Dedifferentiated amniotic fluid mesenchymal stem cell (primary cell): Measurements from ENCODE around the gene CYP2W1.
A peak's percentile ranks its signal among the peaks of the same experiment; 100 is the strongest.

ENCODE experiments used
- DNase-seq: peaks from one replicate; pipeline ENCODE4 v3.0.0-alpha.2; 2016; ENCODE audit errors: extremely low spot score

Gene CYP2W1

DNA sequence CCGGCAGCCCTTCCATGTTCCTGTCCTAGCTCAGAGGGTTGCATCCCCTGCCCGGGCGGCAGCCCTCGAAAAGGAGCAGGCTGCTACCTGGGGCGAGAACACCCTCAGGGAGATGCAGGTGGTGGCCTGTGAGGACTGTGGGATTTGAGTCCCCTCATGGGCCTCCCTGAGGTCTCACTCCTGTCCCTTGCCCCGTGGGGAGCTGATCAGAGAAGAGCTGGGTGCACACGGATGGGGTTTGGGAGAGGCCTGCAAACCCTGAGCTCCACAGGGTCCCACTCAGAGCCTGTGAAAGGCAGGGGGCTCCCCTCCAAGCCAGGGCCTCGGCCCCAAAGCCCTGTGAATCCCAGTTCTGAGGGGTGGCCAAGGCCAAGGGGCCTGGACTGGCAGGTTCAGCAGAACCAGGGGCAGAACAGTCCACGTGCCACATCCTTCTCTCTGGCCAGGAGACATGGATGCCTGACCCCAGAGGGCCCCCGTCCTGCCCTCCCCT is 424 bp upstream of the CYP2W1 start:
- no peak for DNase-seq

DNA sequence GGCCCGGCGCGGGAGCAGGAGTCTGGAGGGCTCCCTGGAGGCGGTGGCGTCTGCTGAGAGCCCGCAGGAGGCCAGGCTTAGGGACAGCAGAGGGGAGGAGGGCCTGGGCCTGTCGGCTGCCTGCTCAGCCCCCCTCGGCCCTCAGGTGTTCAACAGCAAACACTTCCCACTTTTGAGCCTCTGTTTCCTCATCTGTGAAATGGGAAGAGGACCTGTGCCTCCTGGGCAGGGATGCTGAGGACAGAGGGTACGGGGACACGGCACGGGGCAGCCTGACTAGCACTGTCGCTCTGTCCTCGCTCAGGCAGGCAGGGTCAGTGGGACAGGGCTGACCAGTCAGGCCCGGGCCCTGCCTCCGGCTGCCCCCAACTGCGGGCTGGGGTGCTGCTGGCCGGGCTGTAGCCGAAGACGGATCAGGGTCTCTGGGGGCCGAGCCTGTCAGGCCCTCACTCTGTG is 663 bp downstream of the CYP2W1 start:
- no peak for DNase-seq

DNA sequence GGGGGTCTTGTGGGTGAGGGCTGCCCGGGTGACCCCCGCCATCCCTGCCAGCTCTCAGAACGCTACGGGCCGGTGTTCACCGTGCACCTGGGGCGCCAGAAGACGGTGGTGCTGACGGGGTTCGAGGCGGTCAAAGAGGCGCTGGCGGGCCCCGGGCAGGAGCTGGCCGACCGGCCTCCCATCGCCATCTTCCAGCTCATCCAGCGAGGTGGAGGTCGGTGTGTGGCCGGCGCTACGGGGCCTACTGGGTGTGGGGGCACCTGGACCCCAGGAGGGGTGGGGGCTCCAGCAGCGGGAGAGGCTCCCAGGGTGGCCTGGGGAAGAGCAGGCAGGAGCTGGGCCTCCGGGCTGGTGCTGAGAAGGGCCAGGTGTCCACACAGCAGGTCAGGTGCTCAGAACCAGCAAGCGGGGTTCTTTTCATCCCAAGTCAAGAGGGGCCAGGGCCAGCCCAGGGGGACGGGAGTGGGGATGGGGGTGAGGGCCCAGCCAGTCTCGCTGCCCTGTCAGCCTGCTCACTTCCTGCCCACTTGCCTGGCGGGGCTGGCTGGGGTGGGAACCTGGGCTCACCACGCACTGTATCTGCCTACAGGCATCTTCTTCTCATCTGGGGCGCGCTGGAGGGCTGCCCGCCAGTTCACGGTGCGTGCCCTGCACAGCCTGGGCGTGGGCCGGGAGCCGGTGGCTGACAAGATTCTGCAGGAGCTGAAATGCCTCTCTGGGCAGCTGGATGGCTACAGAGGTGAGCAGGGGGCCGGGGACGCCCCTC is 1.6 kb downstream of the CYP2W1 start:
- DNase-seq = no peak

DNA sequence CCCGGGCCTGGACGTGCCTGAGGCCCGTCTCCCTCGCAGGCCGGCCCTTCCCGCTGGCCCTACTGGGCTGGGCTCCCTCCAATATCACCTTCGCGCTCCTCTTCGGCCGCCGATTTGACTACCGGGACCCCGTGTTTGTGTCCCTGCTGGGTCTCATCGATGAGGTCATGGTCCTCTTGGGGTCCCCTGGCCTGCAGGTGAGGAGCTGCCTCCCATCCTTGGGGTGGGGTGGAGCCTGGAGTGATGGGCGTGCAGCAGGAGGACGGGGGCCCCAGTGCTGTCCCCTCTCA is 2.1 kb downstream of the CYP2W1 start:
- no peak for DNase-seq

- DNase-seq = no peak
These were observed 3.1 kb downstream of the CYP2W1 start for GRCh38 chr7:985915-986741.

DNA sequence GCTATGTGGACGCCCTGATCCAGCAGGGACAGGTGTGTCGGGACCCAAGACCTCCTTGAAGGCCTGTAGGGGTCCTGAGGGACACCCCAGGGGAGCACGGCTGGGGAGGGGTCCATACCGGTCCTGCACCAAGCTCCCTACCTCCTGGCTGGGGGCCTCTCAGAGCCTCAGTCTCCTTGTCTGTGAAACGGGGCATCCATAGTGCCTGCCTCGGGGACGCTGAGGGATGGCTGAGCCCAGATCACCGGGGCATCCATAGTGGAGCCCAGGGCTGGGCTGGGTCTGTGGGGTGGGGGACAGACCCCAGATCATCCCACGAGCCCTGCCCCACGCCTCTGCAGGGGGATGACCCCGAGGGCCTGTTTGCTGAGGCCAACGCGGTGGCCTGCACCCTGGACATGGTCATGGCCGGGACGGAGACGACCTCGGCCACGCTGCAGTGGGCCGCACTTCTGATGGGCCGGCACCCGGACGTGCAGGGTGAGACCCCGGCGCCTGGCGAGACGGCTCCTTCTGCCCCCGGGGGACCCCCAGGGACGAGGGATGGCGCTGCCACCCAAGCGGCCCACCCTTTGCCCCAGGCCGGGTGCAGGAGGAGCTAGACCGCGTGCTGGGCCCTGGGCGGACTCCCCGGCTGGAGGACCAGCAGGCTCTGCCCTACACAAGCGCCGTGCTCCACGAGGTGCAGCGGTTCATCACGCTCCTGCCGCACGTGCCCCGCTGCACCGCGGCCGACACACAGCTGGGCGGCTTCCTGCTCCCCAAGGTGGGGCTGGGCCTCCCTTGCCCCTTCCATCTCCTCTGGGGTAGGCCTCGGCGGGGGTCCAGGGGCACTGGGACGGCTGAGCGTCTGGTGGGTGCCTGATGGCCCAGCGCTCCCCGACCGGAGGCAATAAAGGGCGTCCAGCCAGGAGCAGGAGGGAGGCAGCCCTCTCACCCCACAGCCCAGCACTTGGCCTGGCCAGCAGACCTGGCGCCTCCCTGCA is 4.1 kb downstream of the CYP2W1 start:
- no peak for DNase-seq

GRCh38 chr7:987909-988308 is 4.9 kb downstream of the CYP2W1 start:
- DNase-seq = no peak

DNA sequence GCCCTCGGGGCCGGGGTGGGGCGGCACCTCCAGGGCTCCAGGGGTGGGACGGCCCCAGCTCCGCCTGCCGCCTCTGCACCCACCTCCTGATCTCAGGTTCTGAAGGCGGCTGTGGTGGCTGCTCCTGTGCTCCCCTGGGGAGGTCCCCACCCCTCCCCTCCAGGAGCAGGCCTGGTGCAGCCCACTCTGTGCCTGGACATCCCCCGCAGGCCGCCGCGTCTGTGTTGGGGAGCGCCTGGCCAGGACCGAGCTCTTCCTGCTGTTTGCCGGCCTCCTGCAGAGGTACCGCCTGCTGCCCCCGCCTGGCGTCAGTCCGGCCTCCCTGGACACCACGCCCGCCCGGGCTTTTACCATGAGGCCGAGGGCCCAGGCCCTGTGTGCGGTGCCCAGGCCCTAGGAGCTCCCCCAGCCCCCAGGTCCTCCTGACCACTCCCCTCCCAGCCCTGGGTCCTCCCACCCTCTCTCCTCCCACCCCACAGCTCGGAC is 5.5 kb downstream of the CYP2W1 start:
- no peak for DNase-seq

- DNase-seq = no peak
These were observed 6.1 kb downstream of the CYP2W1 start for GRCh38 chr7:988963-989529.

DNA sequence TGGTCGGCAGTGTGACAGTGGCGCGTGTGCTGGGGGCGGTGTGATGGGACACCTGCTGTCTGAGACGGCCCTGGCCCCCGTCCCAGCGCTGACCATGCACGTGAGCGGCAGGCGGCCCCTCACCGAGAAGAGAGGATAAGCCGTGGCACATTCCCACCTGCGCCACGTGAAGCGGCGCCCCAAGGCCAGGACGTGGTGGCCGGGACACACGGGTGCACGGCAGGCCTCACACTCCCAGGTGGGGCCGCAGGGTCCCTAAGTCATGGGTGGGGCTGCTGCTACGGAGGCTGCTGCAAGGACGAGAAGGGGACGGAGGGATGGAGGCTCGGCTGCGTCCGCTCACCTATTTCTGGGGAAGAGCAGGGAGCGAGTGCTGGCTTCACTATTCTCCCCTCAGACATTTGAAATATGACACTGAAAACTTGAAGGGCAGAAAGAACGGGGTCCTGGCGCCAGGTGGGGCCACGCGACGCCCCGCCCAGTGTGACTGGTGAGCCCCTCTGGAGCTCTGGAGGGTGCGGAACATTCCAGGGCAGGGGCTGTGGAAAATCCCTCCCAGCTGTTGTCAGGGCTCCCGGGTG is 7.5 kb downstream of the CYP2W1 start:
- no peak for DNase-seq

GRCh38 chr7:990933-991728 is 8.2 kb downstream of the CYP2W1 start:
- no peak for DNase-seq

- DNase-seq = no peak
These were observed 9.0 kb downstream of the CYP2W1 start for GRCh38 chr7:991729-992656.

DNA sequence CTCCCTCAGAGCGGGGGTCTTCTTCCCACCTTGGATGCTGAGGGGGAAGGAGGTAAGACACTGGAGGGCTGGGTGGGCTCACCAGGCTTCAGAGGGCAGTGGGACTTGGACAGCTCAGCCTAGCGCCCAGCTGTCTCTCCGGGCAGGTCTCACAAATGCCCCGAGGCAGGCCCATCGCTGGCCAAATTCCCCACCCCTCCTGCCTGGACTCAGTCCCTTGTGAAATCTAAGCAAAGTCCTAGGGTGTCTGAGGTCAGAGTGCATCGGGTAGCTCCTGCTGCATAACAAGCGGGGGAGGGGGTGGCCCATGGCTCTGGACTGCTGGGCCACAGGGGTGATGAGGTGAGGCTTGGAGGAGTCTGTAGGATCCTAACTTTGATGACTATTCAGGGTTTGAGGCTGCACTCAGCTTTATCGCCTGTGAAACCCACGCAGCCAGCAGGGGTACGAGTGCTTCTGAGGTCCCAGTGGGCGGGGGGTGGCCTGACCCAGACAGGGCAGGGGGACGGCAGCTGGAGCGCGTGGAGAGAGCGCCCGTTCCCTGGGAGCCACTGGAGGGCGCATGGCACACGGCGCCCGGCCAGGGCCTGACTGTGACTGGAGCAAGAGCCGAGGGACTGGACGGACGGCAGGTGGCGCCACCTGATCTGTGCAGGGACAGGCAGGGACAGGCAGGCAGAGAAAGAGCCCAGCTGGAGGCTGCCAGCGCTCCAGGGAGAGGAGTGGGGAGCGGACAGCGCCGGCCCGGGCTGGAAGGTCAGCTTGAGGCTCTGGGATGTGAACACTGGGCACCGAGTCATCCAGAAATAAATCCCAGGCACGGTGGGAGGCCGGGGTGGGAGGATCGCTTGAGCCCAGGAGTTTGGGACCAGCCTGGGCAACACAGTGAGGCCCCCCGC is 10.0 kb downstream of the CYP2W1 start:
- peak; percentile 95 for DNase-seq

- DNase-seq = no peak
These were observed 11.8 kb downstream of the CYP2W1 start for GRCh38 chr7:994592-995308.

DNA sequence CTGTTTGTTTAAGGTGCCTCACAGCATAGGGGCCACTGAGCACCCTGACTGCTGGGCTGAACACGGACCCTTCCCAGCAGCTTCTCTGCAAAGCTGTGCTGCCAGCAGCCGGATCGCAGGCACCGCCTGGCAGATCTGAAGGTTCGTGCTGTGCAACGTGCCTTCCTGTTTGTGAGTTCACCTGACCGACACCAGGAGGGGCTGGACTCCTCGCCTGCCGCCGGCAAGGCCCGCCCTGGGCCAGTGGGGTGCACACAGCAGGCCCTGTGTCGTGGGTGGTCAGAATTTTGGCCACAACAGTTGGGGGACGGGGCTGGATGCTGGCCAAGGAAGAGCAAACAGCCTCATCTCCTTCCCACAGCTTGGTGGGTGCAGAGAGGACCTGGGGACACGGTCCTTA is 12.6 kb downstream of the CYP2W1 start:
- DNase-seq = no peak

- DNase-seq = no peak
These were observed 13.3 kb downstream of the CYP2W1 start for GRCh38 chr7:996079-996872.
